ENCODE results near the gene ERVFRD-1. TPM values are rescaled to one million over a fixed set of nuclear protein-coding genes. Genes with fewer than 3 reads are reported as not detected.

The ERVFRD-1 gene
- total and polyA plus RNA-seq, 8 donors = 0.06 to 0.09 (median 0.07) TPM; not detected in 5

GRCh38 chr6:11066505-11067347 is 44.8 kb downstream of the ERVFRD-1 start:
- 85 to 87% methylated on average over 6 of the region's 6 CpGs for WGBS, 2 donors
- Histone ChIP-seq H3K4me1 (peaks cover 0 to 10% (median 10%) of the 10 kb centered on the region in 3 donors), H3K4me3 (no peak overlapping the region), H3K27me3 (no peaks in the 10 kb centered on the region), H3K9me3 (no peaks in the 10 kb centered on the region), H3K36me3 (no peaks in the 10 kb centered on the region), H3K27ac (no peak overlapping the region)
- no peak for DNase-seq
- no peak for FAIRE-seq
- ATAC-seq = no peak
- intact Hi-C loops (cut with DNase I) = loop anchor here in 1 of 3 donors (5.0 kb wide), 1 partner anchor 114 kb away; no protein-coding TSS in a partner anchor
- no peak for TF ChIP-seq CTCF (IDR thresholded peaks at IDR 0.05)

GRCh38 chr6:11065436-11066202 is 45.9 kb downstream of the ERVFRD-1 start:
- no peaks in the 10 kb centered on the region for H3K9me3 ChIP-seq
- WGBS, 2 donors = 72 to 76% methylated on average over 6 of the region's 6 CpGs

GRCh38 chr6:11064836-11065235 is 46.7 kb downstream of the ERVFRD-1 start:
- 74 to 75% methylated on average over 3 of the region's 3 CpGs for WGBS, 2 donors
- Histone ChIP-seq H3K9me3 (no peaks in the 10 kb centered on the region), H3K4me1 (peaks cover 0 to 10% (median 10%) of the 10 kb centered on the region in 3 donors), H3K36me3 (no peaks in the 10 kb centered on the region), H3K4me3 (no peak overlapping the region), H3K27me3 (peaks cover 0 to 5% (median 0%) of the 10 kb centered on the region in 4 donors), H3K27ac (no peak overlapping the region)
- intact Hi-C loops (cut with DNase I) = loop anchor here in 1 of 3 donors (5.0 kb wide), 1 partner anchor 113 kb away; no protein-coding TSS in a partner anchor
- no peak for FAIRE-seq
- TF ChIP-seq CTCF (IDR thresholded peaks at IDR 0.05) = no peak
- no peak for DNase-seq
- no peak for ATAC-seq

More at GRCh38 chr6:11065436-11066202, 45.9 kb downstream of the ERVFRD-1 start:
- Histone ChIP-seq H3K27ac (no peak overlapping the region), H3K4me3 (no peak overlapping the region), H3K4me1 (peaks cover 0 to 10% (median 10%) of the 10 kb centered on the region in 3 donors), H3K27me3 (peaks cover 0 to 5% (median 0%) of the 10 kb centered on the region in 4 donors), H3K36me3 (no peaks in the 10 kb centered on the region)
- DNase-seq (no peak), FAIRE-seq (no peak), ATAC-seq (no peak)
- no peak for TF ChIP-seq CTCF (IDR thresholded peaks at IDR 0.05)
- intact Hi-C loops (cut with DNase I) = loop anchor here in 1 of 3 donors (5.0 kb wide), 1 partner anchor 113 kb away; no protein-coding TSS in a partner anchor

- intact Hi-C loops (cut with DNase I) = no loop called here
- Histone ChIP-seq H3K27ac (no peak overlapping the region), H3K27me3 (peaks cover 0 to 5% (median 0%) of the 10 kb centered on the region in 4 donors), H3K9me3 (no peaks in the 10 kb centered on the region), H3K4me3 (no peak overlapping the region), H3K4me1 (peaks cover 0 to 4% (median 3%) of the 10 kb centered on the region in 3 donors), H3K36me3 (no peaks in the 10 kb centered on the region)
- FAIRE-seq (no peak), DNase-seq (no peak), ATAC-seq (no peak)
- TF ChIP-seq CTCF (IDR thresholded peaks at IDR 0.05) = no peak
- 68 to 76% methylated on average over 2 of the region's 2 CpGs for WGBS, 2 donors
Observed at GRCh38 chr6:11062715-11063114, 48.8 kb downstream of the ERVFRD-1 start.

Measured in pancreas (tissue), 10 donors.